ENCODE results near the gene NFYB.

Gene NFYB

DNA sequence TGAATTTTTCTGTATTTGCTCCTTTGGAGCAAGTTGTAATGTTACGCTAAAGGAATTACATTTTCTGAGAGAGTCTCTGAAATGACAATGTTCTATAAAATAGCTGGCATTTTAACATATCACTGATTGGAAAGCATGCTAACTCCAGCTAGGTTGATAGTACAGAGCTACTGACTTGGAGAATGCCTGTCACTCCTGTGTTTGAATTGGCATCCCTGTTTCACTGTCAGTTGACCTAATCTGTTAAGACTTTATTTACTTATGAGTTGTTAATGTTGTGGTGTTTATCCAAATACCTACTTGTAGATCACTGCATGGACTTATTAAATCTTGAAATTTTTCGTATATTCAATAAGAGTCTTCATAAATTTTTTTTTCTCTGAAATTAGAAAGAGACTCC lies 40.1 kb downstream of the NFYB start:
- no peak for DNase-seq (ENCODE audit: low read depth)
- no peak overlapping the region for H3K4me3 ChIP-seq (ENCODE audit: low read length)
- TF ChIP-seq, protein P1, sequence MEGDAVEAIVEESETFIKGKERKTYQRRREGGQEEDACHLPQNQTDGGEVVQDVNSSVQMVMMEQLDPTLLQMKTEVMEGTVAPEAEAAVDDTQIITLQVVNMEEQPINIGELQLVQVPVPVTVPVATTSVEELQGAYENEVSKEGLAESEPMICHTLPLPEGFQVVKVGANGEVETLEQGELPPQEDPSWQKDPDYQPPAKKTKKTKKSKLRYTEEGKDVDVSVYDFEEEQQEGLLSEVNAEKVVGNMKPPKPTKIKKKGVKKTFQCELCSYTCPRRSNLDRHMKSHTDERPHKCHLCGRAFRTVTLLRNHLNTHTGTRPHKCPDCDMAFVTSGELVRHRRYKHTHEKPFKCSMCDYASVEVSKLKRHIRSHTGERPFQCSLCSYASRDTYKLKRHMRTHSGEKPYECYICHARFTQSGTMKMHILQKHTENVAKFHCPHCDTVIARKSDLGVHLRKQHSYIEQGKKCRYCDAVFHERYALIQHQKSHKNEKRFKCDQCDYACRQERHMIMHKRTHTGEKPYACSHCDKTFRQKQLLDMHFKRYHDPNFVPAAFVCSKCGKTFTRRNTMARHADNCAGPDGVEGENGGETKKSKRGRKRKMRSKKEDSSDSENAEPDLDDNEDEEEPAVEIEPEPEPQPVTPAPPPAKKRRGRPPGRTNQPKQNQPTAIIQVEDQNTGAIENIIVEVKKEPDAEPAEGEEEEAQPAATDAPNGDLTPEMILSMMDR (IDR thresholded peaks at IDR 0.05; ENCODE audit: insufficient read depth, low read depth, low read length, missing control alignments), result no peak

DNA sequence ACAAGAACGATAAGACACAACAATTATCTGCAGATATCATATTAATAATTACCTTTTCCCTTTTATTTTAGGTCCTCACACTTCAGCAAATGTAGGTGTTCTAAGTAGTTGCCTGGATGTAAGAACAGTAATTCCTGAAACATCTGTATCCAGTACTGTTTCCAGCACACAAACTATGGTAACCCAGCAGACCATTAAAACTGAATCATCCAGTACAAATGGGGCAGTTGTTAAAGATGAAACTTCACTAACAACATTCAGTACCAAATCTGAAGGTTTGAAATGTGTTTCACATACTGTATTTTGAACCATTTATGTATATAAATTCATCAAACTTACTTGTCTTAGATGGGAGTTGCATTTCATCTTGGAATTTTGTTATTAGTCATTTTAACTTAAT lies 42.7 kb downstream of the NFYB start:
- TF ChIP-seq, protein P1 (IDR thresholded peaks at IDR 0.05; ENCODE audit: insufficient read depth, low read depth, low read length, missing control alignments), result no peak
- no peak for DNase-seq (ENCODE audit: low read depth)
- no peak overlapping the region for H3K4me3 ChIP-seq (ENCODE audit: low read length)

DNA sequence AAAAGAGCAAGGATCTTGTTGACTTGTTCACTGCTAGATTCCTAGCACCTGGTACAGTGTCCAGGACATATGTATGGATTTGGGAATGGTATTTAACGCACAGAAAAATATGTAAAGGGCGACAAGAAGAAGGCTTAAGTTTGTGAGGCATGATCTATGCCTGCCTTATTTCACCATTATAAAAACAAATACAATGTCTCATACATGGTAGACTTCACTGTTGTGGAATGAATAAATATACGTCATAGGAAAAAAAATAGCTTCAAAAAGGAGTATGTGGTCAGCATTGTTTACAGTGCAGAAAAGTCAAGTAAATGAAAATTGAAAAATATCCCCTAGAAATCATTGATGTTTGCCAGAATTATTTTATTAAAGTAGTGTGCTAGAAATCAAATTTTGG lies 43.7 kb downstream of the NFYB start:
- no peak overlapping the region for H3K4me3 ChIP-seq (ENCODE audit: low read length)
- DNase-seq (ENCODE audit: low read depth), result no peak
- TF ChIP-seq, protein P1 (IDR thresholded peaks at IDR 0.05; ENCODE audit: insufficient read depth, low read depth, low read length, missing control alignments), result no peak

DNA sequence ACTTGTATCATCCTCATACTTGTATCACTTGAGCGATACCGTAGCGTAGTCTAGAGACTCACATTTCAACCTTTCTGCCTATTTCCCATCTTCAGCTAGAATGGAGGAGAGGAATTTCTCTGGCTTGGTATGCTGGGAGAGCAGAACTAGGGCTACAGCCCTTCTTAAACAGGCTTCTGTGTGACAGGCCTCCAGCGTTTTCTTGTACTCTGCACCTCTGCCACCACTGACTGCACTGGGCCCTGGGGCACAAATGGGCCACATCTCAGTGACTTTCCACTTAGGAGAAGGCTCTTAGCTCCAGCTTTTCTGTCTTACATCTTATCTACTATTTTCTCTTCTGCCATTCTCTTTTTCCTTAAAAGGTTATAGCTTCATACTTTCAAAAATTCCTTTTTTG lies 46.9 kb downstream of the NFYB start:
- TF ChIP-seq, protein P1 (IDR thresholded peaks at IDR 0.05; ENCODE audit: insufficient read depth, low read depth, low read length, missing control alignments), result no peak
- no peak for DNase-seq (ENCODE audit: low read depth)
- H3K4me3 ChIP-seq (ENCODE audit: low read length), result no peak overlapping the region

DNA sequence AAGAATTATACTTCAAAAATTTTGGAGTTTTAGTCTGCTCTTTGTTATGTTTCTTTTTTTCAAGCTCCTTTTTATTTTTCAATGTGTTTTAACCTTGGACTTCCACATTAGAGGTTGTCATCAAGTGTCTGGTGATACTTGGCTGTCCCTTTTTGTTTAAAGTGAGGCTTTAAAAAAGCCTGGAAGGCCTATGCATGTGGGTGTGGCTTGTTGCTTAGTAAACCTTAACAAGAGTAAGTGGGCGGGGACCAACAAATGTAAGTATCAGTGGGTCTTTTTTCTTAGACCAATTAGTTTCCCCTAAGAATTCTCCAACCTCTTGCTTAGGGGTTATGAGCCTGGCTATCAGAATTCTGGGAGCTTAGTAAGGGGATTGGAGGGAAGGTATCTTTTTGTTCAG lies 47.3 kb downstream of the NFYB start:
- peak; percentile 23 for DNase-seq (ENCODE audit: low read depth)

DNA sequence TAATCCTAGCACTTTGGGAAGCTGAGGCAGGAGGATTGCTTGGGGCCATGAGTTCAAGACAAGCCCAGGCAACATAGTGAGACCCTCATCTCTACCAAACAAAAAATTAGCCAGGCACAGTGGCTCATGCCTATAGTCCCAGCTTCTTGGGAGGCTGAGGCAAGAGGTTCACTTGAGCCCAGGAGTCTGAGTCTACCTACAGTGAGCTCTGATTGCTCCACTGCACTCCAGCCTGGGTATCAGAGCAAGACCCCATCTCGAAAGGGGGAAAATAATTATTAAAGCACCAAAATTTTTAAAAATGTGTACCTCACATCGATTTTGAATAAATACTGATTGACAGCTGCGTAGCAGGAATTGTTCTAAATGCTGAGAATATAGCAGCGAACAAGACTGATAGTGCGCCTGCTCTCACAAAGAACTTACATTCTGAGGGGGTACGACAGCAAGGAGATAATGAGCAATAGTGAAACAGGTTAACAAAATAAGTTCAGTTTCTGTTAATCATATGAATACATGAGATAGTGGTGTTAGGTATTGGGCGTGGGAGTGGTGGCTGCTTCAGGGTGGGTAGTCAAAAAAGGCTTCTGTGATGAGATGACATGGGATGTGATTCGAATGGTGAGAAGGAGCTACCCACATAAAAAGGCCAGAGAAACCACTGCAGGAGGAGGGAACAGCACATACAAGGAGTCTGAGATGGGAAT lies 54.1 kb downstream of the NFYB start:
- no peak overlapping the region for H3K4me3 ChIP-seq (ENCODE audit: low read length)
- DNase-seq (ENCODE audit: low read depth), result no peak
- TF ChIP-seq, protein P1 (IDR thresholded peaks at IDR 0.05; ENCODE audit: insufficient read depth, low read depth, low read length, missing control alignments), result no peak

More for the DNA sequence above, 47.3 kb downstream of the NFYB start:
- H3K4me3 ChIP-seq (ENCODE audit: low read length), result no peak overlapping the region
- TF ChIP-seq, protein P1 (IDR thresholded peaks at IDR 0.05; ENCODE audit: insufficient read depth, low read depth, low read length, missing control alignments), result no peak

DNA sequence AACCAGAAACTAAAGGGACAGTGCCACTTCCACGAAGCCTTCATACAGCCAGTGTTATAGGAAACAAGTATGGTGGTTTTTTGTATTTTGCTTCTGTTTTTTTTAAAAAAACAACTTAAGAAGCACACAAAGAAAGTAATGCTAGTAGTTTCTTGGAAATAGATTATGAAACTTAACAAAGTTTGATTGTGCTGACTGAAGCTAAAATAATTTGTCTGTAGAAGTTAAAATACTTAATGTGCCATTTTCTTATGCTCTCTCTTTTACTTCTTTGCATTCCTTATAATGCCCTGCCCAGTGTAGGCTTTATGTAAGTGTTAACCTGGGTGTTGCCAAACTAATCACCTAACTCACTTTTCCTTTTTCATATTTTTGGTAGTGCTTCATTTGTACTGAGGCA lies 57.2 kb downstream of the NFYB start:
- DNase-seq (ENCODE audit: low read depth), result no peak

More for the DNA sequence above, 57.2 kb downstream of the NFYB start:
- H3K4me3 ChIP-seq (ENCODE audit: low read length), result no peak overlapping the region
- TF ChIP-seq, protein P1 (IDR thresholded peaks at IDR 0.05; ENCODE audit: insufficient read depth, low read depth, low read length, missing control alignments), result no peak

All from epithelial cell of esophagus (primary cell).